Body of pancreas (tissue), 4 donors: ENCODE measurements around the gene SENP2. TPM values are rescaled to one million over a fixed set of nuclear protein-coding genes. Genes with fewer than 3 reads are reported as not detected.
"Not testable (repeated sequence)": the region's sequence is repeated elsewhere in the genome, so short reads cannot be mapped to it uniquely, and the experiment has no call there.

Experiments
- ATAC-seq: fragments of 150-250 bp; one replicate; pipeline ENCODE4 v1.9.1; 2016
- DNase-seq, 4 donors: peaks; one replicate each; pipeline ENCODE4 v3.0.0-alpha.2; 2019
- H3K27ac ChIP-seq, 4 donors: fragments of 200-600 bp; sonication (generic); 1 replicate in 3 of 4; 2 replicates in 1 of 4; pipeline versions ENCODE4 v1.5.1 to v1.6.1; 2016 to 2019; ENCODE audit warnings: mild to moderate bottlenecking in 1 of 4, mixed read lengths in 1 of 4, moderate library complexity in 1 of 4
- H3K27me3 ChIP-seq, 2 donors: fragments of 200-600 bp; sonication (generic); one replicate each; pipeline ENCODE4 v1.6.0; 2016; ENCODE audit warnings: mild to moderate bottlenecking in 1 of 2
- H3K36me3 ChIP-seq, 2 donors: fragments of 200-600 bp; sonication (generic); replicated peaks in 1 of 2; 2 replicates each; pipeline ENCODE4 v1.5.1; 2016; ENCODE audit warnings: low read depth in 2 of 2; ENCODE audit not compliant: insufficient read depth in 1 of 2
- H3K4me1 ChIP-seq: fragments of 200-600 bp; sonication (generic); one replicate; pipeline ENCODE4 v1.6.0; 2016
- H3K4me3 ChIP-seq, 2 donors: fragments of 200-600 bp; sonication (generic); 1 replicate in 1 of 2; 2 replicates in 1 of 2; pipeline ENCODE4 v1.5.1; 2016 to 2019
- H3K9me3 ChIP-seq, 3 donors: fragments of 200-600 bp; sonication (generic); 1 replicate in 2 of 3; 2 replicates in 1 of 3; pipeline ENCODE4 v1.5.1; 2016
- POLR2A ChIP-seq, 3 donors: fragments of 450-650 bp; IDR thresholded peaks; one replicate each; pipeline ENCODE4 v1.6.1; 2016; ENCODE audit warnings: antibody characterized with exemption in 3 of 3, mild to moderate bottlenecking in 2 of 3
- WGBS, 2 donors: methylation state at CpG; one replicate each; pipeline ENCODE4 v1.1.5; 2017; 5-methylcytosine and 5-hydroxymethylcytosine counted together
- intact Hi-C: fragments of 100-400 bp; cut with DNase I; formaldehyde crosslinking; loops from one replicate; pipeline ENCODE4 v1.15.1; 2023
- total RNA-seq, 2 donors: library from RNA; depleted of rRNA; stranded (reverse); fragments of >200 nt; gene quantifications; one replicate each; pipeline ENCODE4 v1.1.0, GENCODE V29; 2016
- TF ChIP-seq, protein P1 (sequence below), 7 experiments: fragments of 450-650 bp in 4 of 7; fragments of 200-600 bp in 3 of 7; sonication (generic) in 3 of 7; IDR thresholded peaks; one replicate each; pipeline ENCODE4 v1.5.1; 2016 to 2019; ENCODE audit warnings: antibody characterized with exemption in 7 of 7

Gene SENP2
- total RNA-seq, 2 donors from 2014 or later = 4.6 to 6.7 TPM

DNA sequence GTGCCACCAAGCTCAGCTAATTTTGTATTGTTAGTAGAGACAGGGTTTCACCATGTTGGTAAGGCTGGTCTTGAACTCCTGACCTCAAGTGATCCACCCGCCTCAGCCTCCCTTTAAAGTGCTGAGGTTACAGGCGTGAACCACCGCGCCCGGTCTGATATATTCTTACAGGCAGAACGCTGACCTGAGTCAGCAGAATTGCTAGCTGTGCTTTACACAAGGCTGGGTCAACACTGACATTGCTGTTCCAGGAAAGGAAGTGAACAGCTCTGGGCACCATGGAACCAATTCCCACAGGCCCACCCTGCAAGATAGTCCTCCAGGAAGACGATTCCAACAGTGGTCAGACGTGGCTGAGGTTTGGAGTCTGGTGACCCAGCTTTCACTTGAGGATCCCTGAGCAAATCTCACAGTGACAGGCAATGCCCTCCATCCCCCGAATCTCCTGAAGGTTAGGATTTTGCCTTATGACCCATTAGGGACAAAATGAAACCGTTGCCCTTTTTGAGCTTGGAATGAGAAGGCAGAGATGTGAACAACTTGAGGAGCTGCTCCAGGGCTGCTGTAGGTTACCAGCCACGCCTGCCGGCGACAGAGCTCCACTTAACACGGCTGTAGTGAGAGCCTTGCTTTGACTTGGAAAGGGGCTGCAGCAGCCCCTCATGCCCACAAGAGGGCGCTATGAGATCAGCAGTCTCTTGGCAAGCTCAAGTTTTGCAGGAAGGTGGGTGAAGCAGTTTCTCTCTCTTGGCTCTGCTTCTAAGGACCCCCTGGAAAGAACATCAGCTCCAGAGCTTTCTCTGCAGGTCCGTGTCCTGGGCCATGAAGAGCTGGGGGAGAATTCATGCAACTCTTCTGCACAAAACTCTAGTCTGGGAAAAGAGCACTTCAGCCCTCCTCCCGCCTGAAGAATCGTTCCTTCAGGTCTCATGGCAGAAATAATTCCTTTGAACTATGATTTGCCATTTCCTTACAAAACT is 74.1 kb downstream of the SENP2 start:
- intact Hi-C loops = no loop called here
- TF ChIP-seq POLR2A (IDR thresholded peaks at IDR 0.05) = no peak
- TF ChIP-seq, protein P1, sequence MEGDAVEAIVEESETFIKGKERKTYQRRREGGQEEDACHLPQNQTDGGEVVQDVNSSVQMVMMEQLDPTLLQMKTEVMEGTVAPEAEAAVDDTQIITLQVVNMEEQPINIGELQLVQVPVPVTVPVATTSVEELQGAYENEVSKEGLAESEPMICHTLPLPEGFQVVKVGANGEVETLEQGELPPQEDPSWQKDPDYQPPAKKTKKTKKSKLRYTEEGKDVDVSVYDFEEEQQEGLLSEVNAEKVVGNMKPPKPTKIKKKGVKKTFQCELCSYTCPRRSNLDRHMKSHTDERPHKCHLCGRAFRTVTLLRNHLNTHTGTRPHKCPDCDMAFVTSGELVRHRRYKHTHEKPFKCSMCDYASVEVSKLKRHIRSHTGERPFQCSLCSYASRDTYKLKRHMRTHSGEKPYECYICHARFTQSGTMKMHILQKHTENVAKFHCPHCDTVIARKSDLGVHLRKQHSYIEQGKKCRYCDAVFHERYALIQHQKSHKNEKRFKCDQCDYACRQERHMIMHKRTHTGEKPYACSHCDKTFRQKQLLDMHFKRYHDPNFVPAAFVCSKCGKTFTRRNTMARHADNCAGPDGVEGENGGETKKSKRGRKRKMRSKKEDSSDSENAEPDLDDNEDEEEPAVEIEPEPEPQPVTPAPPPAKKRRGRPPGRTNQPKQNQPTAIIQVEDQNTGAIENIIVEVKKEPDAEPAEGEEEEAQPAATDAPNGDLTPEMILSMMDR (IDR thresholded peaks at IDR 0.05) = peak; percentile 87 to 95 (median 91)
- peaks cover 8% of the 10 kb centered on the region for H3K4me1 ChIP-seq

DNA sequence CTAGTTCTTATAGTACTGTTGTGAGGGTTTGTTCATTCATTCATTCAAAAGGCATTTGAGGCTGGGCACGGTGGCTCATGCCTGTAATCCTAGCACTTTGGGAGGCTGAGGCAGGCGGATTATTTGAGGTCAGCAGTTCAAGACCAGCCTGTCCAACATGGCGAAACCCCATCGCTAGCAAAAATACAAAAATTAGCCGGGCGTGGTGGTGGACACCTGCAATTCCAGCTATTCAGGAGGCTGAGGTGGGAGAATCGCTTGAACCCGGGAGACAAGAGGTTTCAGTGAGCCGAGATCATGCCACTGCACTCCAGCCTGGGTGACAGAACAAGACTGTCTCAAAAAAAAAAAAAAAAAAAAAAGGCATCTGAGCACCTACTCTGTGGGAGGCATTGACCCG is 75.2 kb downstream of the SENP2 start:
- intact Hi-C loops, H3K9me3 ChIP-seq, ATAC-seq, H3K27ac ChIP-seq, DNase-seq, H3K27me3 ChIP-seq, H3K4me1 ChIP-seq, H3K4me3 ChIP-seq, H3K36me3 ChIP-seq: not testable (repeated sequence)
- WGBS, 2 donors = 71 to 85% methylated on average over 10 of the region's 10 CpGs

More for the DNA sequence above, 74.1 kb downstream of the SENP2 start:
- peak; percentile 82 for ATAC-seq
- WGBS, 2 donors = 33 to 59% methylated on average over 2 to 18 of the region's 18 CpGs
- no peak overlapping the region for H3K4me3 ChIP-seq
- H3K9me3 ChIP-seq = no peaks in the 10 kb centered on the region
- H3K36me3 ChIP-seq = no peaks in the 10 kb centered on the region
- DNase-seq = peak; percentile 81 to 88 (median 83)
- H3K27me3 ChIP-seq = no peaks in the 10 kb centered on the region
- H3K27ac ChIP-seq = peak overlapping the region in 3 of 4 donors; percentile 16 to 50 (median 21)

DNA sequence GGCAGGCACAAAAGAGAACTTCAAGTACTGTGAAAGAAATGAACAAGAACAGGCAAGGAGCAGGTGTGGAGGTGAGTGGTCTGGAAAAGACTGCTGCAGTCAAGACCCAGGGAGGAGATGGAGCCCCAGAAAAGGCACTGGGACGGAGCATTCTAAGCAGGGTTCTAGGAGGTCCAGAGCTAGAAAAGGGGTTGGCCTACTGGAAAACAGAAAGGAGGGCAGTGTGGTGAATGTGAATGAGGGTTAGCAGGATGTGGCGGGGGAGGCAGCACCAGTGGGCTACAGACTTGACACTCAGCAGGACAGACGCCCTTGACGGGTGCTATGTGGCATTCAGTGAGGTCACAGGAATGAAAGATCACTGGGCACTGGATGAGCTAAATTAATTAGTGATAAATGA is 75.7 kb downstream of the SENP2 start:
- H3K27me3 ChIP-seq = no peaks in the 10 kb centered on the region
- H3K9me3 ChIP-seq = no peaks in the 10 kb centered on the region
- no peak overlapping the region for H3K4me3 ChIP-seq
- TF ChIP-seq POLR2A (IDR thresholded peaks at IDR 0.05) = no peak
- TF ChIP-seq, protein P1 (IDR thresholded peaks at IDR 0.05) = no peak
- no peak overlapping the region for H3K27ac ChIP-seq
- no peaks in the 10 kb centered on the region for H3K36me3 ChIP-seq
- ATAC-seq (no peak), DNase-seq (no peak)
- intact Hi-C loops = no loop called here
- WGBS, 2 donors = 79 to 85% methylated on average over 4 of the region's 4 CpGs
- peaks cover 8% of the 10 kb centered on the region for H3K4me1 ChIP-seq

DNA sequence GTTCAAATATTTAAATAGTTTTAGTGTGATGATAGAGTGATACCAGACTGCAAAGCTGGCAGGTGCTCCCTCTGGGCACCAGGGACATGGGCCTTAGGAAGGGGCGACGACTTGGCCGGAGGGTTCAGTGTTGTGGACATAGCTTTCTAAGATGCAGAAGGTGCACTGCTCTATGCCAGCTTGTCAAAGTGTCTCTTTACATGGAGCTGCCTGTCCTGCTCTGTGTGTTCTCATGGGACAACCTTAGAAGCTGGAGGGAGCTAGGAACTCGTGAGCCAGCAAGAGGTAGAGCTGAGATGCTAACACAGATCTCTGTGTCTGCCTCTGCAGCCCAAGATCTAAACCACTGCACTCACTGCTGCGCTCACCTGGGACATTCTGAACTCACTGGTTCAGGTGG is 77.8 kb downstream of the SENP2 start:
- Histone ChIP-seq H3K4me1 (peaks cover 8% of the 10 kb centered on the region), H3K27ac (no peak overlapping the region), H3K4me3 (no peak overlapping the region), H3K9me3 (no peaks in the 10 kb centered on the region), H3K36me3 (no peaks in the 10 kb centered on the region), H3K27me3 (no peaks in the 10 kb centered on the region)
- ATAC-seq (no peak), DNase-seq (no peak)
- intact Hi-C loops = no loop called here
- TF ChIP-seq, protein P1 (IDR thresholded peaks at IDR 0.05) = no peak
- TF ChIP-seq POLR2A (IDR thresholded peaks at IDR 0.05) = no peak
- 87 to 88% methylated on average over 3 to 5 of the region's 5 CpGs for WGBS, 2 donors

DNA sequence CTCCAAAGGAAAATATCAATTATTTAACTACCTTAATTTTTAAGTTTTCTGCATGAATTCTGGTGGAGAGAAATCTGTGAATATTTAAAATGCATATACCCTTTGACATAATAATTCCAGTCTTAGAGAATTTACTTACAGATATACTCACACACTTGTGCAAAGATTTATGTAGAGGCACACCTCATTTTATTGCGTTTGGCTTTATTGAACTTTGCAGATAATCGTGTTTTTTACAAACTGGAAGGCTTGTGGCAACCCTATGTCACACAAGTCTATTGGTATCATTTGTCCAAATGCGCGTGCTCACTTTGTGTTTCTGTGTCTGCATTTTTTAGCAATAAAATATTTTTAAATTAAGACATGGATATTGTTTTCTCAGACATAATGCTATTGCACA is 81.5 kb downstream of the SENP2 start:
- intact Hi-C loops = no loop called here

More for the DNA sequence above, 81.5 kb downstream of the SENP2 start:
- no peak for TF ChIP-seq POLR2A (IDR thresholded peaks at IDR 0.05)
- TF ChIP-seq, protein P1 (IDR thresholded peaks at IDR 0.05) = no peak
- no peak for DNase-seq
- Histone ChIP-seq H3K27ac (no peak overlapping the region), H3K4me3 (no peak overlapping the region), H3K9me3 (no peaks in the 10 kb centered on the region), H3K4me1 (no peaks in the 10 kb centered on the region), H3K27me3 (no peaks in the 10 kb centered on the region), H3K36me3 (no peaks in the 10 kb centered on the region)
- ATAC-seq = no peak
- 86 to 93% methylated on average over 4 of the region's 4 CpGs for WGBS, 2 donors
